Activated CD4-positive, alpha-beta T cell treated with anti-CD3 and anti-CD28 coated beads for 1 hour (primary cell): Measurements from ENCODE around the gene KRABD2.
"Not testable (repeated sequence)": the region's sequence is repeated elsewhere in the genome, so short reads cannot be mapped to it uniquely, and the experiment has no call there.

Experiments used
- DNase-seq: peaks from one replicate; pipeline ENCODE4 v3.0.0-alpha.2; 2020

Gene KRABD2

GRCh38 chr17:8357910-8358309 is 18.6 kb downstream of the KRABD2 start:
- no peak for DNase-seq

DNA sequence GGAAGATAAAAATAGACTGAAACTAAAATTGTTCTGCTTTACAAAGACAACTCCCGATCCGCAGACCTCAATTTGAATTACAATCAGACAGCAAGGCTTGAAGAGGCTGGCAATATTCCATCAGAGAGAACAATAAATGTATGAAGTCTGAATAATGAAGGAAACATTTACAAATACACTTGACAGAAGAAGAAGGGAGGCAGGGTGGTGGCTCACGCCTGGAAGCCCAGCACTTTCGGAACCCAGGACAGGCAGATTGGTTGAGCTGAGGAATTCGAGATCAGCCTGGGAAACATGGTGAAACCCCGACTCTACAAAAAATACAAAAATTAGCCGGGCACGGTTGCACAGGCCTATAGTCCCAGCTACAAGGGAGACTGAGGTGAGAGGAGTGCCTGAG is 22.3 kb downstream of the KRABD2 start:
- DNase-seq: no peak

- no peak for DNase-seq
These were observed 22.8 kb downstream of the KRABD2 start for GRCh38 chr17:8353736-8354135.

- DNase-seq: no peak
These were observed 26.2 kb downstream of the KRABD2 start for GRCh38 chr17:8350339-8350738.

DNA sequence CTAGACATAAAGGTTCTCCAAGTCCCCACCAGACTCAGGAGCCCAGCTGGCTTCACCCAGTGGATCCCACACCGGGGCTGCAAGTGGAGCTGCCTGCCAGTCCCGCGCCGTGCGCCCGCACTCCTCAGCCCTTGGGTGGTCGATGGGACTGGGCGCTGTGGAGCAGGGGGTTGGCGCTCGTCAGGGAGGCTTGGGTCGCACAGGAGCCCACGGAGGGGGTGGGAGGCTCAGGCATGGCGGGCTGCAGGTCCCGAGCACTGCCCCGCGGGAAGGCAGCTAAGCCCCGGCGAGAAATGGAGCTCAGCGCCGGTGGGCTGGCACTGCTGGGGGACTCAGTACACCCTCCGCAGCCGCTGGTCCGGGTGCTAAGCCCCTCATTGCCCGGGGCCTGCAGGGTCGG is 29.5 kb downstream of the KRABD2 start:
- DNase-seq: not testable (repeated sequence)

GRCh38 chr17:8345951-8346665 is 30.4 kb downstream of the KRABD2 start:
- DNase-seq: no peak

DNA sequence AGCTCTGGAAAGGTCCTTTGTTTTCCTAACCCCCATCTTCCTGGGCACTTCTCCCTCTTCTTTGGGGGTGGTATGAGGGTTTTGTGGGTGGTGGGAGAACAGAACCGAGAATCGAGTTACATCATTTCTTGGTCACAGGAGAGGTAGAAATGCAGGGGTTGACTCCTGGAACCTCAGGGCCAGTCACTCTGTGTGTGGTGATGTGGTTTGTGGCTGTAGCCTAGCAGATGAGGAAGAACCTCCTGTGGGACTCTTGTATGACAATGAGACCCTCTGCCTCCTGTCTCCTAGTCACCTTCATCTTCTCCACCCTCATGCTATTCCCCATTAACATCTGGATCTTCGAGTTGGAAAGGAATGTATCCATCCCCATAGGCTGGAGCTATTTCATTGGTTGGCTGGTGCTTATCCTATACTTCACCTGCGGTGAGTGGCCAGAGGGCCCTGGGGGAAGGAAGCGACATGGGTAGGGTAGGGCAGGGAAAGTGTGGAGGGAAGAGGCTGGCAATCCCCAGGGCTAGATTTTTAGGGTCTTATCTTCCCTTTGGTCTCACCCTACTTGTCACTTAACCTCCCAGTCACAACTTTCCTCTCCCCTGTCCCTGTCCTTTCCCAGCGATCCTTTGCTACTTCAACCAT is 31.3 kb downstream of the KRABD2 start:
- no peak for DNase-seq

- no peak for DNase-seq
These were observed 35.0 kb downstream of the KRABD2 start for GRCh38 chr17:8341456-8341855.

GRCh38 chr17:8339540-8339939 is 37.0 kb downstream of the KRABD2 start, which contains the start of gene ODF4:
TSS of gene ODF4 (plus strand) at chr17:8339840. CDS start at chr17:8340052, 212 bp downstream.
- no peak for DNase-seq

GRCh38 chr17:8338753-8339140 is 37.8 kb downstream of the KRABD2 start:
- DNase-seq: no peak

- DNase-seq: no peak
These were observed 38.4 kb downstream of the KRABD2 start for GRCh38 chr17:8337802-8338752.

GRCh38 chr17:8333281-8333680 is 43.2 kb downstream of the KRABD2 start:
- DNase-seq: no peak

DNA sequence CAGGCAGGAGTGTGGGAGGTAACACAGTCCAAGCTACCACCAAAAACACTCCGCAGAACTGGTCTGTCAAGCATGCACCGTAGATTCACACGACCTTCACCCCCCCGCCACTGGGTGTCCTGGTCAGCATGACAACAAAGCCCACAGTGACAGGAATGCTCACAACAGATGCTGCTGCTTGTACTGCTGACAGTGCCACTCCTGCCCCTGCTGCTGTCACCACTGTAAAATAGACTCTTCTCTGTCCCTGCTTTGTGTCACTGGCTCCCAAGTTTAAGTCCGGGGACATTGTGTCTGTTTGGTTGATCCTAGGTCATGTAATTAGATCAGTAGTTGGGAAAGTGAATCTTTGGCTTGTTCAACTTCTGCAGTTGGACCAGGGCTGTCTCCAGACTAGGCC is 43.8 kb downstream of the KRABD2 start:
- no peak for DNase-seq

- no peak for DNase-seq
These were observed 44.4 kb downstream of the KRABD2 start for GRCh38 chr17:8332128-8332527.

- no peak for DNase-seq
These were observed 49.2 kb downstream of the KRABD2 start for GRCh38 chr17:8327303-8327649.
